Caco-2 (cell line): Measurements from ENCODE around the gene DTNB. TPM values are rescaled to one million over a fixed set of nuclear protein-coding genes. Genes with fewer than 3 reads are reported as not detected.

Experiments used
- Bru-seq: library from RNA; stranded (reverse); fragments of 400-500 nt; gene quantifications from one replicate; lab custom pipeline; 2021; lab: Mats Ljungman, UMichigan
- BruChase-seq, 2 experiments: library from RNA; stranded (reverse); fragments of 400-500 nt; gene quantifications; one replicate each; lab custom pipeline; 2021; lab: Mats Ljungman, UMichigan
- BruUV-seq: library from RNA; stranded (reverse); fragments of 400-500 nt; replicated peaks from 2 replicates; lab custom pipeline; 2021; lab: Mats Ljungman, UMichigan
- CTCF ChIA-PET: fragments of 300-600 bp; sonication (Branson Sonifier 250); formaldehyde crosslinking; loops from one replicate; lab custom pipeline; 2022; ENCODE audit warnings: antibody characterized with exemption; lab: Charles Lee
- POLR2A ChIA-PET: fragments of 300-600 bp; sonication (Branson Sonifier 250); formaldehyde crosslinking; loops from one replicate; lab custom pipeline; 2022; ENCODE audit warnings: antibody characterized with exemption; lab: Charles Lee
- DNase-seq, 2 experiments: peaks; one replicate each; pipeline versions ENCODE4 v3.0.0 to v3.0.0-alpha.2; 2020 to 2022
- H3K27me3 ChIP-seq: replicated peaks from 2 replicates; pipeline ENCODE4 v1.6.0; 2011; ENCODE audit warnings: low read length; ENCODE audit not compliant: control insufficient read depth, insufficient read depth
- H3K36me3 ChIP-seq: 2 replicates; pipeline ENCODE4 v1.5.1; 2011; ENCODE audit warnings: low read length; ENCODE audit not compliant: control insufficient read depth, insufficient read depth
- H3K4me1 ChIP-seq: fragments of 250-450 bp; sonication (Bioruptor Pico); 2 replicates; pipeline ENCODE4 v1.5.1; 2020; ENCODE audit warnings: mild to moderate bottlenecking
- H3K4me3 ChIP-seq: 2 replicates; pipeline ENCODE4 v1.5.1; 2011; ENCODE audit warnings: low read depth, mild to moderate bottlenecking, control low read depth, low read length
- H3K9me3 ChIP-seq: fragments of 250-450 bp; sonication (Bioruptor Pico); 2 replicates; pipeline ENCODE4 v1.5.1; 2020; ENCODE audit warnings: mild to moderate bottlenecking, moderate library complexity
- H3K27ac Mint-ChIP-seq: one replicate; pipeline ENCODE4 v1.8.0; 2022; ENCODE audit warnings: mixed read lengths; ENCODE audit not compliant: unreplicated experiment
- H3K27me3 Mint-ChIP-seq: one replicate; pipeline ENCODE4 v1.8.0; 2022; ENCODE audit warnings: mixed read lengths; ENCODE audit not compliant: insufficient read depth, unreplicated experiment
- H3K36me3 Mint-ChIP-seq: one replicate; pipeline ENCODE4 v1.8.0; 2022; ENCODE audit warnings: mild to moderate bottlenecking, mixed read lengths; ENCODE audit not compliant: insufficient read depth, unreplicated experiment
- H3K4me1 Mint-ChIP-seq: one replicate; pipeline ENCODE4 v1.8.0; 2022; ENCODE audit warnings: low read depth, mixed read lengths; ENCODE audit not compliant: unreplicated experiment
- H3K4me3 Mint-ChIP-seq: one replicate; pipeline ENCODE4 v1.8.0; 2022; ENCODE audit warnings: mild to moderate bottlenecking, moderate library complexity, mixed read lengths; ENCODE audit not compliant: unreplicated experiment
- H3K9me3 Mint-ChIP-seq: one replicate; pipeline ENCODE4 v1.8.0; 2022; ENCODE audit warnings: mixed read lengths; ENCODE audit not compliant: unreplicated experiment
- CTCF ChIP-seq, 2 experiments: fragments of 200-600 bp in 1 of 2; IDR thresholded peaks; 1 replicate in 1 of 2; 2 replicates in 1 of 2; pipeline versions ENCODE4 v1.5.1 to v1.8.0; 2011 to 2022; ENCODE audit warnings: antibody characterized with exemption in 1 of 2, control low read depth in 1 of 2, inconsistent platforms in 1 of 2, low read depth in 1 of 2, low read length in 1 of 2, mild to moderate bottlenecking in 1 of 2, moderate library complexity in 1 of 2; ENCODE audit not compliant: insufficient read depth in 1 of 2, severe bottlenecking in 1 of 2, unreplicated experiment in 1 of 2
- intact Hi-C: fragments of 100-400 bp; cut with micrococcal nuclease; formaldehyde crosslinking; loops from one replicate; pipeline ENCODE4 v1.10.0; 2022; ENCODE audit not compliant: unreplicated experiment
- long read RNA-seq: library from polyadenylated mRNA; stranded (forward); transcript quantifications from one replicate; pipeline ENCODE4 v2.0.0, GENCODE V29; 2022
- total RNA-seq: library from RNA; stranded (reverse); gene quantifications from 2 replicates; pipeline ENCODE4 v1.2.3, GENCODE V29; 2022

The DTNB gene
- total RNA-seq, result 47.2 and 50.4 TPM in 2 replicates
- Bru-seq, nascent RNA, result percentile 79 among the genes with signal in this experiment
- BruChase-seq, experiment 1, labeled RNA remaining after a 2-hour chase, result percentile 76 among the genes with signal in this experiment
- percentile 70 among the genes with signal in this experiment for BruChase-seq, experiment 2, labeled RNA remaining after a 6-hour chase
- long read RNA-seq, transcript DTNB-201 (20 exons, 2,464 nt), result major isoform, 7 of 62 reads
- long read RNA-seq, partial matches to known transcripts, result 17 of 62 reads
- long read RNA-seq, other reads (novel, unspliced or antisense), result 38 of 62 reads

GRCh38 chr2:25673300-25674076, at the start of gene DTNB:
Gene DTNB, minus strand, starts transcription at chr2:25673577. Its CDS starts 20,917 bp downstream, at chr2:25652660.
- Histone ChIP-seq H3K4me1 (0 out of 2 replicates have a peak, but pooled peaks cover 4% of the 10 kb centered on the region), H3K36me3 (no peaks in the 10 kb centered on the region), H3K9me3 (no peaks in the 10 kb centered on the region), H3K4me3 (peak within 1 kb of the TSS; percentile 95), H3K27me3 (no peaks in the 10 kb centered on the region)
- peaks cover 5% of the 10 kb centered on the region for H3K36me3 Mint-ChIP-seq
- ChIA-PET POLR2A (interaction anchor here (0.6 kb wide), 1 partner anchor 58 kb away, joined by 3 read pairs; no protein-coding TSS in a partner anchor), CTCF (interaction anchor here (0.6 to 2.0 kb wide), 6 partner anchors 9 to 67 kb away, joined by 3 to 8 read pairs (median 6); no protein-coding TSS in a partner anchor)
- peak; percentile 75 to 88 for DNase-seq
- peak within 1 kb of the TSS; percentile 22 for H3K27ac Mint-ChIP-seq
- no TSS peak for BruUV-seq
- intact Hi-C loops, result loop anchor here (2.0 kb wide), 1 partner anchor 27 kb away; no protein-coding TSS in a partner anchor
- no peaks in the 10 kb centered on the region for H3K27me3 Mint-ChIP-seq
- H3K9me3 Mint-ChIP-seq, result no peaks in the 10 kb centered on the region
- peak within 1 kb of the TSS; percentile 75 for H3K4me3 Mint-ChIP-seq
- no peak for TF ChIP-seq CTCF (IDR thresholded peaks at IDR 0.05; ENCODE audit: insufficient read depth in 1 of 2, low read depth in 1 of 2, low read length in 1 of 2, severe bottlenecking in 1 of 2, unreplicated experiment in 1 of 2)
- peaks cover 6% of the 10 kb centered on the region for H3K4me1 Mint-ChIP-seq

GRCh38 chr2:25722224-25722623, 48.8 kb upstream of the DTNB start:
- Mint-ChIP-seq H3K9me3 (no peaks in the 10 kb centered on the region), H3K27me3 (no peaks in the 10 kb centered on the region), H3K27ac (no peak overlapping the region), H3K36me3 (no peaks in the 10 kb centered on the region), H3K4me3 (no peak overlapping the region), H3K4me1 (no peaks in the 10 kb centered on the region)
- ChIA-PET CTCF (no interaction called here), POLR2A (no interaction called here)
- intact Hi-C loops, result no loop called here
- Histone ChIP-seq H3K9me3 (no peaks in the 10 kb centered on the region), H3K36me3 (no peaks in the 10 kb centered on the region), H3K4me3 (no peak overlapping the region), H3K4me1 (no peaks in the 10 kb centered on the region), H3K27me3 (no peaks in the 10 kb centered on the region; the same call in 1 of the 2 replicates)
- no peak for TF ChIP-seq CTCF (IDR thresholded peaks at IDR 0.05; ENCODE audit: insufficient read depth in 1 of 2, low read depth in 1 of 2, low read length in 1 of 2, severe bottlenecking in 1 of 2, unreplicated experiment in 1 of 2)
- DNase-seq, result no peak
- no TSS peak for BruUV-seq

- no peaks in the 10 kb centered on the region for H3K36me3 ChIP-seq
- H3K27me3 ChIP-seq, result no peaks in the 10 kb centered on the region; the same call in 1 of the 2 replicates
- Mint-ChIP-seq H3K4me1 (no peaks in the 10 kb centered on the region), H3K27ac (no peak overlapping the region), H3K4me3 (no peak overlapping the region), H3K36me3 (no peaks in the 10 kb centered on the region), H3K9me3 (no peaks in the 10 kb centered on the region), H3K27me3 (no peaks in the 10 kb centered on the region)
- intact Hi-C loops, result no loop called here
- CTCF ChIA-PET, result no interaction called here
- no peaks in the 10 kb centered on the region for H3K4me1 ChIP-seq
- no TSS peak for BruUV-seq
- POLR2A ChIA-PET, result no interaction called here
- TF ChIP-seq CTCF (IDR thresholded peaks at IDR 0.05; ENCODE audit: insufficient read depth in 1 of 2, low read depth in 1 of 2, low read length in 1 of 2, severe bottlenecking in 1 of 2, unreplicated experiment in 1 of 2), result no peak
- no peak overlapping the region for H3K4me3 ChIP-seq
- H3K9me3 ChIP-seq, result no peaks in the 10 kb centered on the region
- DNase-seq, result no peak
Measured at GRCh38 chr2:25720575-25720974, 47.2 kb upstream of the DTNB start.
